Measurements from ENCODE around the gene PALS2. TPM values are rescaled to one million over a fixed set of nuclear protein-coding genes. Genes with fewer than 3 reads are reported as not detected.

The PALS2 gene
- total RNA-seq, 6 experiments from 2014 or later = 7.4 to 19.5 (median 16.1) TPM

- no peaks in the 10 kb centered on the region for H3K36me3 ChIP-seq
- H3K4me3 ChIP-seq = no peak overlapping the region
- intact Hi-C loops (cut with DNase I) = no loop called here
- DNase-seq (no peak), ATAC-seq (no peak)
- H3K27me3 ChIP-seq = no peaks in the 10 kb centered on the region
- TF ChIP-seq POLR2A (IDR thresholded peaks at IDR 0.05) = no peak
- no peak for TF ChIP-seq CTCF (IDR thresholded peaks at IDR 0.05)
- 70% methylated on average over 2 of the region's 2 CpGs for whole genome bisulfite sequencing (ENCODE audit: insufficient coverage, low coverage, low lambda C conversion rate, missing lambda C conversion rate)
- H3K4me1 ChIP-seq = peaks cover 0 to 4% (median 0%) of the 10 kb centered on the region in 4 donors
- H3K9me3 ChIP-seq = no peaks in the 10 kb centered on the region
- H3K27ac ChIP-seq = no peak overlapping the region
Measured at GRCh38 chr7:24609570-24609969, 36.3 kb downstream of the PALS2 start.

GRCh38 chr7:24611130-24611529, 37.9 kb downstream of the PALS2 start:
- Histone ChIP-seq H3K4me3 (no peak overlapping the region), H3K4me1 (peaks cover 0 to 4% (median 0%) of the 10 kb centered on the region in 4 donors)

GRCh38 chr7:24617957-24618616, 44.8 kb downstream of the PALS2 start:
- Histone ChIP-seq H3K9me3 (no peaks in the 10 kb centered on the region), H3K4me1 (peaks cover 0 to 5% (median 0%) of the 10 kb centered on the region in 4 donors), H3K36me3 (no peaks in the 10 kb centered on the region), H3K4me3 (no peak overlapping the region), H3K27me3 (no peaks in the 10 kb centered on the region), H3K27ac (no peak overlapping the region)
- peak in 1 of 3 donors; percentile 55 for DNase-seq
- ATAC-seq = peak in 2 of 4 donors; percentile 31 to 52
- TF ChIP-seq CTCF (IDR thresholded peaks at IDR 0.05) = no peak
- intact Hi-C loops (cut with DNase I) = no loop called here
- WGBS (ENCODE audit: insufficient coverage, low coverage, low lambda C conversion rate, missing lambda C conversion rate) = 60% methylated on average over 2 of the region's 2 CpGs

More at GRCh38 chr7:24611130-24611529, 37.9 kb downstream of the PALS2 start:
- intact Hi-C loops (cut with DNase I) = no loop called here
- H3K36me3 ChIP-seq = no peaks in the 10 kb centered on the region
- no peak overlapping the region for H3K27ac ChIP-seq
- H3K27me3 ChIP-seq = no peaks in the 10 kb centered on the region
- no peak for TF ChIP-seq POLR2A (IDR thresholded peaks at IDR 0.05)
- TF ChIP-seq CTCF (IDR thresholded peaks at IDR 0.05) = no peak
- no peak for DNase-seq
- WGBS (ENCODE audit: insufficient coverage, low coverage, low lambda C conversion rate, missing lambda C conversion rate) = 70% methylated on average over 3 of the region's 3 CpGs
- H3K9me3 ChIP-seq = no peaks in the 10 kb centered on the region
- ATAC-seq = no peak

GRCh38 chr7:24619978-24620377, 46.7 kb downstream of the PALS2 start:
- 95% methylated on average over 3 of the region's 3 CpGs for WGBS (ENCODE audit: insufficient coverage, low coverage, low lambda C conversion rate, missing lambda C conversion rate)

More at GRCh38 chr7:24619978-24620377, 46.7 kb downstream of the PALS2 start:
- intact Hi-C loops (cut with DNase I) = no loop called here
- no peak overlapping the region for H3K27ac ChIP-seq
- H3K9me3 ChIP-seq = no peaks in the 10 kb centered on the region
- DNase-seq (no peak), ATAC-seq (no peak)
- TF ChIP-seq CTCF (IDR thresholded peaks at IDR 0.05) (no peak), POLR2A (IDR thresholded peaks at IDR 0.05) (no peak)
- H3K4me3 ChIP-seq = no peak overlapping the region
- no peaks in the 10 kb centered on the region for H3K36me3 ChIP-seq
- H3K27me3 ChIP-seq = no peaks in the 10 kb centered on the region
- peaks cover 0 to 5% (median 0%) of the 10 kb centered on the region in 4 donors for H3K4me1 ChIP-seq
